Stimulated activated CD4-positive, alpha-beta T cell treated with anti-CD3 and anti-CD28 coated beads, Interleukin-1b, Interleukin-23, amount 100 ng/mL, for 1 hour (primary cell): ENCODE results near the gene ANKS3.

Source experiments
- DNase-seq, 2 donors: peaks; one replicate each; pipeline ENCODE4 v3.0.0-alpha.2; 2020; ENCODE audit warnings: low read depth in 2 of 2

The ANKS3 gene

GRCh38 chr16:4667203-4667963, 66.7 kb downstream of the ANKS3 start:
- DNase-seq = no peak

DNA sequence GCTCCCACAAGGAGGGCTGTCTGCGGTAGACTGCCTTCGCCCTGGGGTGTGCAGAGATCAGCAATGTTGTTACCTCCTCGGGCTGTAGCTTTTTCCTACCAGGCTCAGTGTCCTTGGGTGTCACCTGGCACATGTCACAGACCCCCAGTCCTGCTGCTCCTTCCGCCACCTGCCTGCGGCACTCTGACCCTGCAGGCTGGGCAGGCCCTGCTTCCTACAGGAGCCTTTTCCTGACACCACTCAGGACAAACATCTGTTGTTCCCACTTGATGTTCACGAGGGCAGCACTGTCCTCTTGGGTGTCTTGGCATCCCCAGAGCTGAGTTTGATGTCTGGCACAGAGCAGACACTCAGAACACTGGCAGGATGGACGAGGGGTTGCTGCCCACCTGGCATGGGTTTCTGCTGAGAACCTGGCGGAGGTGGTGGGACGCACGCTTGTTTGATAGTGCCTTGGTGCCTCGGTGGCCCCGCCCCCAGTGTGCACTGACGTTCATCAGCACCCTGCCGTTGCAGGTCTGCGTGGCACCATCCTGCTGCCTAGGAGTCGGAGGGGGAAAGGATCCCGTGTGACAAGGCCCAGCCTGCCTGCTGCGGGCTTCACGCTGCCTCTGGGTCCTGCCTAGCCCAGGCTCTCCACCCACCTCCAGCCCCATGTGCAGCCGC, 67.4 kb downstream of the ANKS3 start:
- DNase-seq = no peak

DNA sequence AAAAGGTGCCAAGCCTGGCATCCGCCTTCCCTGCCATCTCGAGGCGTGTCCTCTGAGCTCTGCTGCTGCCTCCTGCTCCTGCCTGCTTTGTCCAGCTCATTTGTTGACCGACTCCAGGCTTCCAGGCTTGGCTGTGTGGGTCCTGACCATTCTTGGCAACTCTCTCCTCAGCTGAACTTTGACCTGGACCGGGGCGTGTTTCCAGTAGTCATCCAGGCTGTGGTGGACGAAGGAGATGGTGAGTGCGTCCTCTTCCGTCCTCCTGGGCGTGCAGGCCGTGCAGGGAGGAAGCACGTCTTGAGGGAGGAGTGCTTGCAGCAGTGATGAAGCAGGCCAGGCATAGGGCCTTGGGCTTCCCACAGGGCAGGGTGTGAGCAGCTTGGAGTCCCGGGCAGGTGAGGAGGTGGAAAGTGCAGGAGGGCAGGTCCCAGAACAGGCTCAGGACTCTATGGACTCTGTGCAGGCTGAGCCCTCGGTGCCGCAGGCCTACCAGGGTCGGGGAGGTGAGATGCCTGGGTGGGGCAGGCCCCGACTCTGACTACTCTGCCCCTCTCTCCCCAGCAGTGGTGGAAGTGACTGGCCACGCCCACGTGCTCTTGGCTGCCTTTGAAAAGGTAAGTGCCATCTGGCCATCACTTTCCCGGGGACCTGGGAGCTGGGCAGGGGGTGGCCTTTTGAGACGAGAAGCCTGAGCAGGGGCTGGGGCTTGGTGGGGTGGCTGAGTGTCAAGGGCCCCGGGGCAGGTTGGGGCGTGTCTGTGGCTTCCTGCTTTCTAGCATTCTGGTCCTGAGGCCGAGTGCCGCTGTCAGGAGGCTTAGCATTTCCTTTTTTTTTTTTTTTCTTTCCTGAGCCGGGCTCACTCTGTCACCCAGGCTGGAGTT, 69.3 kb downstream of the ANKS3 start:
- peak in 1 of 2 donors; percentile 13 for DNase-seq

DNA sequence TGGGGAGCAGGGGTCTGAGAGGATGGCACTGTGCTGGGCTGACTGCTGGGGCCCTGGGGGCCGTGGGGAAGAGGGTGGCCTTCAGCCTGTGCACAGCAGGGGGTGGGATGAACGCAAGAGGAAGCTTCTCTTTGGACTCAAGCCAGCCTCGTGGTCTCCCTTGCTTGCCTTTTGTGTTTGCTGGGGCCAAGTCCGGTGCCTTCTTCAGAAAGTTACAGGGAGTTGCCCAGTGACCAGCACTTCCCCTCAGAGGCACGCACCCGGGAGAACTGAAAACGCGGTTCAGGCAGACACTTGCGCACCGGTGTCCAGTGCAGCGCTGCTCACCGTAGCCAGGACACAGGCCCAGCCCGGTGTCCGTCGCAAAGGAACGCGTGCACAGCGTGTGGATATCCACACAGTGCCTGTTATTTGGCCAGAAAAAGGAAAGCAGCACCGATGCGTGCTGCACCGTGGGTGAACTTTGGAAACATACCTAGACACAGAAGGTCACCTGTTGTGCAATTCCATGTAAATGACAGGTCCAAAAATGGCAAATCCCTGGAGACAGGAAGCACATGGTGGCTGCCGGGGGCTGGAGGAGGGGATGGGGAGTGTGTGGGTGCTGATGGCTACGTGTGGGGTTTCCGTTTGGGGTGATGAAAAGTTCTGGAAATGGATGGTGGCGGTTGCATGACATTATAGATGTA, 70.2 kb downstream of the ANKS3 start:
- DNase-seq = no peak

- DNase-seq = no peak
Measured at GRCh38 chr16:4663465-4663776, 70.7 kb downstream of the ANKS3 start.

GRCh38 chr16:4661661-4662060, 72.4 kb downstream of the ANKS3 start:
- DNase-seq = no peak

DNA sequence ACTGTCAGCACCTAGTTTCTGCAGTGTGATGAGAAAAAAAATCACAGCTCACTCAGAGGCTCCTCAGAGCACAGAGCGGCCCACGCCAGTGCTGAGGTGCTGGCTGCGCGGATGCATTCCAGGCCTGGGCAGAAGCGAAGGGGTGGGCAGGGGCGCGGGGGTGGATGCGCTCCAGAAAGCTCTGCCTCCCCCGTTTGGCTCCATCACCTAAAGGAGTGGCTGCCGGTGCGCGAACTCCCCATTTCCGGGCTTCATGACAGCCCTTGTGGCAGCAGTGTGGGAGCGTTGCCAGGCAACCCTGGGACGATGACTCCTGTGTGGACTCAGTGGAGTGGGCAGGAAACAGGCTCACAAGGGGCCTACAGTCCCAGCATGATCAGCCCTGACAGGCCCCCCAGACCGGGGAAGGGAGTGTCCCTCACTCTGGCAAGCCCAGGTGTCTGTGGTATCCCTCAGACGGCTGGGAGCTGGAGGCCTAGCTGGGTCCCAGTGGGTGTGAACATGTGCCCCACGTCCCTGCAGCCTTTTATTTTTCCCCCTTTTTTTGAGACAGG, 73.5 kb downstream of the ANKS3 start:
- DNase-seq = peak in 1 of 2 donors; percentile 31

DNA sequence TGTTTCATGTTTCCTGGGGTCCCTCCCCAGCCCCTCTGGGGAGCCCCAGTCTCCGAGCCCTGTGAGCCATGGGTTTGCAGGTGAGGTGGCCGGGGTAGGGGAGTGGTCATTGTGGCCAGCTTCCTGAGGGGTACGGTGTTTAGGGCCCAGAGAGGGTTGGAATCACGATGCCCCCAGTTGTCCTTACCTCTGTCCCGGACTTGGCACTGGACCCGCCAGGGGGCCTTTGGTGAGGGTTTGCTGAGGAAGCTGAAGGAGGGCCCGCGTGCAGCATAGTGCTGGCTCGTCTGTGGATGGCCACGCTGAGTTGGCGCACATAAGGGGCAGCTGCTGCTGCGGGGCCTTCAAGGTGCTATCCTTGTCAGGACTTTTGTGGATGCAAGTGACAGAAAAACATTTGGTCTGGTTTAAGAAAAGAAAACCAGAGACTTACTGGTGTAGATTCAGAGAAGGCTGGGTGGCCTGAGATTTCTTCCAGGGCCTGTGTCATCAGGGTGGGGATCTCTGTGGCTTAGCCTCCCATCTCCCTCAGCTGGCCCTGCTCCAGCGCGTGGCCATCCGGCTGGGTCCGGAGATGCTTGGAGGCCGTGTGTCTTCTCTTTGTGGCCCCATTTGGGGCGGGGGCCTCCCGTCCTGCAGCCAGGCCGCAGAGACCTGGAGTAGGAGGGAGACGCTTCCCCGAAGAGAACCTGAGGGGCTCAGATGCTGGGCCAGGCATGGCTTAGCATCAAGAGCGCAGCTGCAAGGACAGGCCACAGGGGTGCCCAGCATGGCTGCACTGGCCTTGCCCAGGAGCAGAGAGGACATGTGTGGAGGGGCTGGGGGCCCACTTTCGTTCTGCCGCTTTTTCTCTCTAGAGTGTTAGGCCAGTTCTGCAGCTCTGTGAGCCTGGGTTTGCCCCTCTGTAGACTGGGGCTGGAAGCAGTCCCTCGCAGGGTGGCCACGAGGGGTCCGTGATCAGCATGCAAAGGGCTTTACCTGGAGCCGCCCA, 74.4 kb downstream of the ANKS3 start:
- no peak for DNase-seq

DNA sequence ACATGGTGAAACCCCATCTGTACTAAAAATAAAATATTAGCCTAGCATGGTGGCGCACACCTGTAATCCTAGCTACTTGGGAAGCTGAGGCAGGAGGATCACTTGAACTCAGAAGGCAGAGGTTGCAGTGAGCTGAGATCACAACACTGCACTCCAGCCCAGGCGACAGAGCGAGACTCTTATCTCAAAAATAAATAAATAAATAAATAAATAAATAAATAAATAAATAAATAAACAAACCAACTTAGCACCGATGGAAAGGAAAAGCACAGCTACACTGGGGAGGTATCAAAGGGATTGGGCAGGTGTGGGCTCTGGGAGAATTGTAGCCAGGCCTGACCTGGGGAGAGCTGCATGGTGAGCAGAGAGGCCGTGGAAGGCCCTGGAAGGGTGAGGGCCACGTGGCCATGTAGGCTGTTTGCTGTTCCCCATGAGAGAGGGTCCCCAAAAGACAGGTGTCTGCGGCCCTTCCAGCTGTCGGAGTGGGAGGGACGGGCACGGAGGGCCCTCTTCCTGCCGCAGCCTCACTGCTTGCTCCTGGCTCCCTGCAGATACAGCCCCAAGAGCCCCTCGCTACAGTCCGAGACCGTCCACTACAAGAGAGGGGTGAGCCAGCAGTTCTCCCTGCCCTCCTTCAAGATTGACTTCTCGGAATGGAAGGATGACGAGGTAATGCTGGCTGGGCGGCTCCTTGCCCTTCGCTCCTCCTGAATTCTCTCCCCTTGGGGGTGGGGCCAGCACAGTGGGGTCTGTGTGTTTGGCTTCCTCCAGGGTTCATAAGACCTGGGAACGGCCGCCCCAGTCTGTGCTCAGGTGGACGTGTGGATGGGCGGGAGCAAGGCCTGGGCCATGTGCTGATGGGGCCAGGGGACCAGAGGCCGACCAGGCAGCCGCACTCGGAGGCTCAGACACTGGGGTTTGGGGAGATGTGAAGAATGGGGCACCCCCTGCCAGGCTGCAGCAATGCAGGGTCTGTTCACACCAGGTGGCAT, 77.1 kb downstream of the ANKS3 start:
- DNase-seq = no peak

DNA sequence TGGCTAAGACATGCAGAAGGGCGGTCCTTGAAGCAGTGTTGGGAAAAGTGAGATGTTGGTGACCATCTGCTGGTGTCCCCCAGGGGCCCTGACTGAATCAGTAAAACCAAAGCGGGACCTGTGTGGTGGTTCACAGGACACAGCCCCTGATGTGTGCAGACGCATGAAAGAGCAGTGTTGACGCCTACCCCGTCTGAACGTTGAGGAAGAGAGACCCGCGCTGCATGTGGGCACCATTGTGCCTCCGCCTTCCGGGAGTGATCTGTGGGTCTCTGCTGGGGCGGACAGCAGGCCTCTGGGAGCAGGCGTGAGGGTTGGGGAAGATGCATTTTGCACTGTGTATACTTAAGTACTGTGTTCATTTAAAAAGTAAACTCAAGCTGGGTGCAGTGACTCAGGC, 77.8 kb downstream of the ANKS3 start:
- DNase-seq = no peak

- no peak for DNase-seq
Measured at GRCh38 chr16:4655801-4656200, 78.3 kb downstream of the ANKS3 start.

DNA sequence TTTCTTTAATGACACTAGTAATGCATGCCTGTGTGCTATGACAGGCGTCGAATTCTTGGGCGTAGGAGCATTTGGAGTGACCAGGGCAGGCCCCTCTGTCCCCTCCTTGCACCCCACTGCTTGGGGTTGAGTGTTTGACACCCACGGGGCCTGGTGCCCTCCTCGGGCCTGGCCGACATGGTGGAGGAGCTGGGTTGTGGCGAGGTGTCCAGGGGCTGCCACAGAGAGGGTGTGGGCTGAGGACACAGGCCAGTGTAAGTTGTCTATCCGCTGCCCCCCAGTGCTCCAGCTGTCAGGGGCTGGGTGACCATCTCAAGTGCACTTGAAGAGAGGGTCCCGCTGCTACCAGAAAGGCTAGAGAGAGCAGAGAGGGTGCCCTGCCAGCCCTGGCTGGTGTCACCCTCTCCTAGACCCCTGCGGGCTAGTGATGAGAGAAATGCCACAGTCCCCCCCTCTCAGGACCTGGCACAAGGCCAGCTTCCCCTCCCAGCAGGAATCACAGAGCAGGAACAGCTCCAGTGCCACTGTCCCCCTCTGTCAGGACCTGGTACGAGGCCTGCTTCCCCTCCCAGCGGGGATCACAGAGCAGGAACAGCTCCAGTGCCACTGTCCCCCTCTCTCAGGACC, 79.0 kb downstream of the ANKS3 start:
- DNase-seq = no peak

GRCh38 chr16:4654011-4654963, 79.8 kb downstream of the ANKS3 start:
- DNase-seq = no peak

DNA sequence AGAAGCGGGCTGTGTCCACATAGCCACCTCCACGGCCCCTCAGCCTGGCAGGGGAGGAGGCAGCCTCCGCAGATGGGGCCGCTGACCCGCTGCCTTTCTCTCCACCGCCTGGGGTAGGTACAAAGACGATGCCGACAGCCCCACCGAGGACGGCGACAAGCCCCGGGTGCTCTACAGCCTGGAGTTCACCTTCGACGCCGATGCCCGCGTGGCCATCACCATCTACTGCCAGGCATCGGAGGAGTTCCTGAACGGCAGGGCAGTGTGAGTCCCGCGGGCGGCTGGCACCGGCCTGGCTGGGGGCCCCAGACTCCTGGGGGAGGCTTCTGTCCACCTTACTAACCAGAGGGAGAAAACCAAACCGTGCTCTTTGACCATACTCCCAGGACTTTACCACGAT, 81.5 kb downstream of the ANKS3 start:
- DNase-seq = no peak

DNA sequence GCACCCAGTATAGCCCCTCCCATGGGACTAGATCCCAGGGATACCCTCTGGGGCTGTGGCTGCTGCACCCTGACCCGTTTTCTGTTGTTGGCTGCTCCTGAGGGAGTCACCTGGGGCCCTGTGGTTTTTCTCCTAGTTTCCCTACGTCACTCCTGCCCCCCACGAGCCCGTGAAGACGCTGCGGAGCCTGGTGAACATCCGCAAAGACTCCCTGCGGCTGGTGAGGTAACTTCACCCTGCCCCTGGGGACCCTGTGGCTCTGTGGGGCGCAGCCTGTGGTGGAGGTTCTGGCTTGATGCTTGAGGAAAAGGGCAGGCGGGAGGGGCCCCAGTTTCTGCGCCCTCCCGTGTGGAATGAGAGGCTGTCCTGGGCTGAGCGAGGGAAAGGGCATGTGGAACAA, 82.2 kb downstream of the ANKS3 start:
- DNase-seq = no peak

- peak; percentile 39 to 56 for DNase-seq
Measured at GRCh38 chr16:4650443-4651074, 83.5 kb downstream of the ANKS3 start.
